ENCODE data around the gene ST13.
"Not testable (repeated sequence)": the region's sequence is repeated elsewhere in the genome, so short reads cannot be mapped to it uniquely, and the experiment has no call there.

ST13 gene

DNA sequence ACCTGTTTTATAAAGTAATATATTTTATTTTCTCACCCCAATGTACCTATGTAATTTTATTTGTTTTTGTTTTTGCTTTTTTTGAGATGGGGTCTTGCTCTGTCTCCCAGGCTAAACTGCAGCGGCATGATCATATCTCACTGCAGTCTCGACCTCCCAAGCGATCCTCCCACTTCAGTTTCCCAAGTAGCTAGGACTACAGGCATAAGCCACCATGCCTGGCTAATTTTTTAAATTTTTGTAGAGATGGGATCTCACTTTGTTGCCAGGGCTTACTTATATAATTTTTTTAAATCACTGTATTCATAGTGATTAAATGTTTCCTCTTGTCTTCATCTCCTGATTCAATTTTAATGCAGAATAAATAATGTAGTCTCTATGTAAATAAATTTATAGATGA lies 18.7 kb upstream of the ST13 start:
- H3K9me2 ChIP-seq (replicated peaks; ENCODE audit: insufficient read depth, low read length): no peaks in the 10 kb centered on the region
- no peak overlapping the region for H3K27ac ChIP-seq (ENCODE audit: low read depth, low read length)
- no peaks in the 10 kb centered on the region; the same call in 1 of the 2 replicates for H3K36me3 ChIP-seq (ENCODE audit: low read length)
- no peaks in the 10 kb centered on the region for H3K79me2 ChIP-seq (ENCODE audit: insufficient read depth, low read length)
- H3K4me2 ChIP-seq (ENCODE audit: low read depth, low read length, poor library complexity, severe bottlenecking): no peak overlapping the region
- H3K9ac ChIP-seq (ENCODE audit: low read length): no peak overlapping the region
- H2AFZ ChIP-seq (ENCODE audit: low read depth, low read length, severe bottlenecking): no peak overlapping the region
- H4K20me1 ChIP-seq (ENCODE audit: low read depth, low read length): no peaks in the 10 kb centered on the region
- H3K4me3 ChIP-seq (ENCODE audit: insufficient read depth, low read length, poor library complexity, severe bottlenecking): no peak overlapping the region
- no peaks in the 10 kb centered on the region for H3F3A ChIP-seq (ENCODE audit: insufficient read depth)
- no peaks in the 10 kb centered on the region for H3K9me3 ChIP-seq (ENCODE audit: insufficient read depth, low read length)
- no peaks in the 10 kb centered on the region for H3K27me3 ChIP-seq (ENCODE audit: low read length)
- no peak for TF ChIP-seq EZH2phosphoT487 (conservative IDR thresholded peaks at IDR 0.05; ENCODE audit: low read length)
- no peak for TF ChIP-seq CTCF (IDR thresholded peaks at IDR 0.05; ENCODE audit: insufficient read depth, low read length, poor library complexity, severe bottlenecking)

GRCh38 chr22:40874016-40874415 lies 17.6 kb upstream of the ST13 start:
- no peaks in the 10 kb centered on the region for H3K27me3 ChIP-seq (ENCODE audit: low read length)
- no peaks in the 10 kb centered on the region for H3K79me2 ChIP-seq (ENCODE audit: insufficient read depth, low read length)
- no peak overlapping the region for H2AFZ ChIP-seq (ENCODE audit: low read depth, low read length, severe bottlenecking)
- H3K4me3 ChIP-seq (ENCODE audit: insufficient read depth, low read length, poor library complexity, severe bottlenecking): no peak overlapping the region
- H3K9ac ChIP-seq (ENCODE audit: low read length): no peak overlapping the region
- no peaks in the 10 kb centered on the region; the same call in 1 of the 2 replicates for H3K36me3 ChIP-seq (ENCODE audit: low read length)
- TF ChIP-seq EZH2phosphoT487 (conservative IDR thresholded peaks at IDR 0.05; ENCODE audit: low read length) (no peak), CTCF (IDR thresholded peaks at IDR 0.05; ENCODE audit: insufficient read depth, low read length, poor library complexity, severe bottlenecking) (no peak)
- H4K20me1 ChIP-seq (ENCODE audit: low read depth, low read length): no peaks in the 10 kb centered on the region
- no peaks in the 10 kb centered on the region for H3K9me3 ChIP-seq (ENCODE audit: insufficient read depth, low read length)
- H3K27ac ChIP-seq (ENCODE audit: low read depth, low read length): no peak overlapping the region
- H3K9me2 ChIP-seq (replicated peaks; ENCODE audit: insufficient read depth, low read length): no peaks in the 10 kb centered on the region
- H3F3A ChIP-seq (ENCODE audit: insufficient read depth): no peaks in the 10 kb centered on the region
- H3K4me2 ChIP-seq (ENCODE audit: low read depth, low read length, poor library complexity, severe bottlenecking): no peak overlapping the region

- not testable (repeated sequence) for H3K9ac ChIP-seq (ENCODE audit: low read length); H3K9me2 ChIP-seq (replicated peaks; ENCODE audit: insufficient read depth, low read length); H3F3A ChIP-seq (ENCODE audit: insufficient read depth); H3K4me3 ChIP-seq (ENCODE audit: insufficient read depth, low read length, poor library complexity, severe bottlenecking); H3K9me3 ChIP-seq (ENCODE audit: insufficient read depth, low read length); H3K27ac ChIP-seq (ENCODE audit: low read depth, low read length); H3K27me3 ChIP-seq (ENCODE audit: low read length); H4K20me1 ChIP-seq (ENCODE audit: low read depth, low read length); H3K36me3 ChIP-seq (ENCODE audit: low read length); H2AFZ ChIP-seq (ENCODE audit: low read depth, low read length, severe bottlenecking); H3K79me2 ChIP-seq (ENCODE audit: insufficient read depth, low read length); H3K4me2 ChIP-seq (ENCODE audit: low read depth, low read length, poor library complexity, severe bottlenecking)
Observed at GRCh38 chr22:40868379-40868778, 11.9 kb upstream of the ST13 start.

DNA sequence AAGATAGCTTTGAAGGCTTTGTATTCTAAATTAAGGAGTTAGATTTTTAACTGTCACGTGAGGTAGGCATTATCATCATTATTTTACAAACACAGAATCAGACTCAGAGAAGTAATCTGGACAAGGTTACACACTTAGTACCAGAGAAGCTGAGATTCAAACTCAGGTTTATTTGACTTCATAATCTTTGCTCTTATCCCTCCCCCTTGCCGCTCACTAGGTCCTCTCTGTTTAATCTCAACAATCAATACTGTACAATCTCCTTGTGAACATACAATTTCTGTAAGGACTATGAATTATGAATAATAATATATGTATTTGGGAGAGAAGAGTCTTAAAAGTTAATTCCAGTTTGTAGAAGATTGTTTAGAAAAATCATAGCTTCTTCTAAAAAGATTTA lies 10.7 kb upstream of the ST13 start:
- Histone ChIP-seq H3K4me2 (ENCODE audit: low read depth, low read length, poor library complexity, severe bottlenecking) (no peak overlapping the region), H3K9me3 (ENCODE audit: insufficient read depth, low read length) (no peaks in the 10 kb centered on the region), H3K27ac (ENCODE audit: low read depth, low read length) (no peak overlapping the region), H4K20me1 (ENCODE audit: low read depth, low read length) (no peaks in the 10 kb centered on the region), H3K27me3 (ENCODE audit: low read length) (no peaks in the 10 kb centered on the region), H3K9me2 (replicated peaks; ENCODE audit: insufficient read depth, low read length) (no peaks in the 10 kb centered on the region), H3K4me3 (ENCODE audit: insufficient read depth, low read length, poor library complexity, severe bottlenecking) (no peak overlapping the region), H3K36me3 (ENCODE audit: low read length) (no peaks in the 10 kb centered on the region; the same call in 1 of the 2 replicates), H3F3A (ENCODE audit: insufficient read depth) (no peaks in the 10 kb centered on the region), H3K79me2 (ENCODE audit: insufficient read depth, low read length) (peaks cover 10% of the 10 kb centered on the region; the same call in 1 of the 2 replicates), H2AFZ (ENCODE audit: low read depth, low read length, severe bottlenecking) (no peak overlapping the region), H3K9ac (ENCODE audit: low read length) (no peak overlapping the region)
- TF ChIP-seq EZH2phosphoT487 (conservative IDR thresholded peaks at IDR 0.05; ENCODE audit: low read length) (no peak), CTCF (IDR thresholded peaks at IDR 0.05; ENCODE audit: insufficient read depth, low read length, poor library complexity, severe bottlenecking) (no peak)

Measured in SU-DHL-6 (cell line).